A549 (cell line): Measurements from ENCODE around the gene B4GALT1.

Experiments used
- CBX2 ChIP-seq: fragments of 200-600 bp; sonication (generic); IDR thresholded peaks from 2 replicates; pipeline ENCODE4 v1.6.1; 2016; ENCODE audit warnings: low read depth, mild to moderate bottlenecking, borderline replicate concordance
- EP300 ChIP-seq, 2 experiments: fragments of >200 bp; sonication (Bioruptor Twin); formaldehyde crosslinking; IDR thresholded peaks; 2 replicates in 1 of 2; 3 replicates in 1 of 2; pipeline ENCODE4 v1.6.1; 2016 to 2017
- FOSB ChIP-seq: fragments of 250-450 bp; sonication (Bioruptor Pico); IDR thresholded peaks from 2 replicates; pipeline ENCODE4 v1.5.0; 2020; ENCODE audit warnings: mild to moderate bottlenecking, moderate library complexity
- GATA3 ChIP-seq: IDR thresholded peaks from 2 replicates; pipeline ENCODE4 v1.6.1; 2012; ENCODE audit warnings: borderline replicate concordance
- NFE2L2 ChIP-seq: fragments of 150-350 bp; conservative IDR thresholded peaks from 2 replicates; pipeline ENCODE4 v1.6.1; 2014; ENCODE audit warnings: low read length
- POLR2A ChIP-seq: IDR thresholded peaks from 2 replicates; pipeline ENCODE4 v1.6.1; 2012; ENCODE audit warnings: mild to moderate bottlenecking, low read length
- TF ChIP-seq, protein P1 (sequence below): fragments of 150-350 bp; IDR thresholded peaks from 2 replicates; pipeline ENCODE4 v1.6.1; 2014; ENCODE audit warnings: low read depth, mild to moderate bottlenecking, low read length
- TF ChIP-seq, protein P2 (sequence below): fragments of >200 bp; sonication (Bioruptor Twin); formaldehyde crosslinking; IDR thresholded peaks from 3 replicates; pipeline ENCODE4 v1.5.1; 2016
- TF ChIP-seq, protein P3 (sequence below): fragments of 450-650 bp; IDR thresholded peaks from 2 replicates; pipeline ENCODE4 v1.6.1; 2014; ENCODE audit warnings: antibody characterized with exemption
- TF ChIP-seq, protein P4 (sequence below): IDR thresholded peaks from 2 replicates; pipeline ENCODE4 v1.6.1; 2012; ENCODE audit warnings: low read depth, borderline replicate concordance
- TF ChIP-seq, protein P5 (sequence below): fragments of >200 bp; sonication (Bioruptor Twin); formaldehyde crosslinking; IDR thresholded peaks from 2 replicates; pipeline ENCODE4 v1.6.1; 2016

DNA sequence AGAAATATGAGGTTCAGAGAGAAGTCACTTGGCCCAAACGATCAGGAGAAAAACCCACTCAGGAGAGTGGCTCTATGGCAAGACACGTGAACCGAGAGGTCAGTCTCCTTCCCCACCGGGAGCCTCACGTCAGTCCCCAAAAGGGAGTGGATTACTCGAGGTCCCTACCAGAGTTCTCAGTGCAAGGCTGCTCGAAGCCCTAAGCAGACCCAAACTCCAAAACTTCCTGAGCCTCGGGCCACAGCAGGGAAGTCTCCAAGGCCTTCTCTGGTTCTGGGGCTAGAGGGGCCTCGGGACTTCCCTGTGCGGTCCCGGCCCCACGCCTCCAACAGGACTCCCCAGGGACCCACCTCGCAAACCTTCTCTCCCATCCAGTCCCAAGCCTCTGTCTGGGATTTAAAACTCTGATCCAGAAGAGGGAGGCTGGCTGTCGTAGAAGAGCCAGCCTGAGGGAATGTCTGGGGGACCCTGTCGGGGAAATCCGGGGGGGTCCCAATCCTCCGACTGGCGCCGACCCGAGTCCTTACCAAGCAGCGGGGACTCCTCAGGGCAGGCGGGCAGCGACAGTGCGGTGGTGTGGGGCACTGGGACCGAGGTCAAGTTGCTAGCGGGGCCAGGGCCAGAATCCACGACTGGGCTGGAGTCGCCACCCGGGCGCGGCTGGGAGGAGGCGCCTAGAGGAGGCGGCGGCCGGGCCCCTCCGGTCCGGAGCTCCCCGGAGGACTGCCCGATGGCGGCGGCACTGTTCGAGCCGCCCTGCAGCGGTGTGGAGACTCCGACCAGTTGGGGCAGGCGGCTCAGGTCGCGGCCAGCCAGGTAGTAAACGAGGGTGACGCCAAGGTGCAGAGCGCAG lies 679 bp downstream of the B4GALT1 start:
- TF ChIP-seq, protein P1, sequence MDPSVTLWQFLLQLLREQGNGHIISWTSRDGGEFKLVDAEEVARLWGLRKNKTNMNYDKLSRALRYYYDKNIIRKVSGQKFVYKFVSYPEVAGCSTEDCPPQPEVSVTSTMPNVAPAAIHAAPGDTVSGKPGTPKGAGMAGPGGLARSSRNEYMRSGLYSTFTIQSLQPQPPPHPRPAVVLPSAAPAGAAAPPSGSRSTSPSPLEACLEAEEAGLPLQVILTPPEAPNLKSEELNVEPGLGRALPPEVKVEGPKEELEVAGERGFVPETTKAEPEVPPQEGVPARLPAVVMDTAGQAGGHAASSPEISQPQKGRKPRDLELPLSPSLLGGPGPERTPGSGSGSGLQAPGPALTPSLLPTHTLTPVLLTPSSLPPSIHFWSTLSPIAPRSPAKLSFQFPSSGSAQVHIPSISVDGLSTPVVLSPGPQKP, result no peak
- TF ChIP-seq GATA3 (no peak), EP300 (IDR thresholded peaks at IDR 0.05) (no peak), FOSB (CRISPR knock-in tag) (no peak), POLR2A (no peak), NFE2L2 (no peak), CBX2 (no peak)
- TF ChIP-seq, protein P2, sequence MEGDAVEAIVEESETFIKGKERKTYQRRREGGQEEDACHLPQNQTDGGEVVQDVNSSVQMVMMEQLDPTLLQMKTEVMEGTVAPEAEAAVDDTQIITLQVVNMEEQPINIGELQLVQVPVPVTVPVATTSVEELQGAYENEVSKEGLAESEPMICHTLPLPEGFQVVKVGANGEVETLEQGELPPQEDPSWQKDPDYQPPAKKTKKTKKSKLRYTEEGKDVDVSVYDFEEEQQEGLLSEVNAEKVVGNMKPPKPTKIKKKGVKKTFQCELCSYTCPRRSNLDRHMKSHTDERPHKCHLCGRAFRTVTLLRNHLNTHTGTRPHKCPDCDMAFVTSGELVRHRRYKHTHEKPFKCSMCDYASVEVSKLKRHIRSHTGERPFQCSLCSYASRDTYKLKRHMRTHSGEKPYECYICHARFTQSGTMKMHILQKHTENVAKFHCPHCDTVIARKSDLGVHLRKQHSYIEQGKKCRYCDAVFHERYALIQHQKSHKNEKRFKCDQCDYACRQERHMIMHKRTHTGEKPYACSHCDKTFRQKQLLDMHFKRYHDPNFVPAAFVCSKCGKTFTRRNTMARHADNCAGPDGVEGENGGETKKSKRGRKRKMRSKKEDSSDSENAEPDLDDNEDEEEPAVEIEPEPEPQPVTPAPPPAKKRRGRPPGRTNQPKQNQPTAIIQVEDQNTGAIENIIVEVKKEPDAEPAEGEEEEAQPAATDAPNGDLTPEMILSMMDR, result no peak
- TF ChIP-seq, protein P3, sequence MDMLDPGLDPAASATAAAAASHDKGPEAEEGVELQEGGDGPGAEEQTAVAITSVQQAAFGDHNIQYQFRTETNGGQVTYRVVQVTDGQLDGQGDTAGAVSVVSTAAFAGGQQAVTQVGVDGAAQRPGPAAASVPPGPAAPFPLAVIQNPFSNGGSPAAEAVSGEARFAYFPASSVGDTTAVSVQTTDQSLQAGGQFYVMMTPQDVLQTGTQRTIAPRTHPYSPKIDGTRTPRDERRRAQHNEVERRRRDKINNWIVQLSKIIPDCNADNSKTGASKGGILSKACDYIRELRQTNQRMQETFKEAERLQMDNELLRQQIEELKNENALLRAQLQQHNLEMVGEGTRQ, result no peak
- TF ChIP-seq, protein P4, sequence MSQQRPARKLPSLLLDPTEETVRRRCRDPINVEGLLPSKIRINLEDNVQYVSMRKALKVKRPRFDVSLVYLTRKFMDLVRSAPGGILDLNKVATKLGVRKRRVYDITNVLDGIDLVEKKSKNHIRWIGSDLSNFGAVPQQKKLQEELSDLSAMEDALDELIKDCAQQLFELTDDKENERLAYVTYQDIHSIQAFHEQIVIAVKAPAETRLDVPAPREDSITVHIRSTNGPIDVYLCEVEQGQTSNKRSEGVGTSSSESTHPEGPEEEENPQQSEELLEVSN, result no peak; the same call in 1 of the 2 replicates
- TF ChIP-seq, protein P5, sequence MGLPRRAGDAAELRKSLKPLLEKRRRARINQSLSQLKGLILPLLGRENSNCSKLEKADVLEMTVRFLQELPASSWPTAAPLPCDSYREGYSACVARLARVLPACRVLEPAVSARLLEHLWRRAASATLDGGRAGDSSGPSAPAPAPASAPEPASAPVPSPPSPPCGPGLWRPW, result no peak
